ENCODE results near the gene UVSSA.

The UVSSA gene

GRCh38 chr4:1376391-1376840, 29.4 kb downstream of the UVSSA start:
- no peak for TF ChIP-seq CTCF (conservative IDR thresholded peaks at IDR 0.05)
- no peak overlapping the region for H3K27ac ChIP-seq

GRCh38 chr4:1376841-1377605, 30.0 kb downstream of the UVSSA start:
- TF ChIP-seq CTCF (conservative IDR thresholded peaks at IDR 0.05): no peak
- no peak overlapping the region for H3K27ac ChIP-seq

GRCh38 chr4:1377606-1378261, 30.7 kb downstream of the UVSSA start:
- H3K27ac ChIP-seq: no peak overlapping the region
- no peak for TF ChIP-seq CTCF (conservative IDR thresholded peaks at IDR 0.05)

GRCh38 chr4:1378559-1379231, 31.7 kb downstream of the UVSSA start:
- TF ChIP-seq CTCF (conservative IDR thresholded peaks at IDR 0.05): no peak
- H3K27ac ChIP-seq: no peak overlapping the region

- TF ChIP-seq CTCF (conservative IDR thresholded peaks at IDR 0.05): no peak
- no peak overlapping the region for H3K27ac ChIP-seq
Measured at GRCh38 chr4:1379351-1379781, 32.4 kb downstream of the UVSSA start.

GRCh38 chr4:1379801-1380331, 32.9 kb downstream of the UVSSA start:
- no peak overlapping the region for H3K27ac ChIP-seq
- no peak for TF ChIP-seq CTCF (conservative IDR thresholded peaks at IDR 0.05)

All from VCaP (cell line).